OCI-LY1 (cell line): Measurements from ENCODE around the gene HS1BP3.

Experiments
- H2AFZ ChIP-seq: fragments of 200-600 bp; sonication (generic), shearing (Covaris generic); 2 replicates; pipeline ENCODE4 v1.6.0; 2014; ENCODE audit warnings: antibody characterized with exemption, mild to moderate bottlenecking, low read length
- H3F3A ChIP-seq: fragments of 200-600 bp; sonication (generic), shearing (Covaris generic); 2 replicates; pipeline ENCODE4 v1.6.0; 2014; ENCODE audit warnings: mild to moderate bottlenecking, antibody characterized with exemption, low read length, moderate library complexity; ENCODE audit not compliant: insufficient read depth
- H3K27ac ChIP-seq: fragments of 200-600 bp; sonication (generic); 2 replicates; pipeline ENCODE4 v1.5.1; 2014; ENCODE audit warnings: low read length, mixed run types, mild to moderate bottlenecking, low read depth; ENCODE audit not compliant: poor library complexity, severe bottlenecking
- H3K27me3 ChIP-seq: fragments of 200-600 bp; sonication (generic); 2 replicates; pipeline ENCODE4 v1.6.0; 2014; ENCODE audit warnings: antibody characterized with exemption, mild to moderate bottlenecking, low read length, moderate library complexity; ENCODE audit not compliant: insufficient read depth
- H3K36me3 ChIP-seq: fragments of 200-600 bp; sonication (generic); 2 replicates; pipeline ENCODE4 v1.6.1; 2014; ENCODE audit warnings: mild to moderate bottlenecking, antibody characterized with exemption, low read length, moderate library complexity, mixed read lengths; ENCODE audit not compliant: insufficient read depth
- H3K4me1 ChIP-seq: fragments of 200-600 bp; sonication (generic); 2 replicates; pipeline ENCODE4 v1.5.1; 2014; ENCODE audit warnings: mild to moderate bottlenecking, low read length, moderate library complexity; ENCODE audit not compliant: insufficient read depth, severe bottlenecking
- H3K4me2 ChIP-seq: fragments of 200-600 bp; sonication (generic), shearing (Covaris generic); 2 replicates; pipeline ENCODE4 v1.6.1; 2014; ENCODE audit warnings: low read length
- H3K4me3 ChIP-seq: fragments of 200-600 bp; sonication (generic); 2 replicates; pipeline ENCODE4 v1.5.1; 2014; ENCODE audit warnings: low read length, low read depth, mild to moderate bottlenecking, mixed read lengths; ENCODE audit not compliant: poor library complexity, severe bottlenecking
- H3K79me2 ChIP-seq: fragments of 200-600 bp; shearing (Covaris generic); 2 replicates; pipeline ENCODE4 v1.6.1; 2016; ENCODE audit warnings: mixed run types, low read length, mixed read lengths; ENCODE audit not compliant: insufficient read depth
- H3K9ac ChIP-seq: fragments of 200-600 bp; sonication (generic), shearing (Covaris generic); 2 replicates; pipeline ENCODE4 v1.6.1; 2014; ENCODE audit warnings: mild to moderate bottlenecking, low read length, mixed read lengths
- H3K9me2 ChIP-seq: fragments of 200-600 bp; sonication (generic), shearing (Covaris generic); 2 replicates; pipeline ENCODE4 v1.6.1; 2014; ENCODE audit warnings: low read depth, mild to moderate bottlenecking, low read length, mixed read lengths
- H3K9me3 ChIP-seq: fragments of 200-600 bp; shearing (Covaris generic); 2 replicates; pipeline ENCODE4 v1.6.1; 2014; ENCODE audit warnings: low read length, mixed read lengths
- H4K20me1 ChIP-seq: fragments of 200-600 bp; sonication (generic), shearing (Covaris generic); 2 replicates; pipeline ENCODE4 v1.6.0; 2016; ENCODE audit warnings: mild to moderate bottlenecking, low read length; ENCODE audit not compliant: insufficient read depth
- EZH2 ChIP-seq: fragments of 200-600 bp; sonication (generic), shearing (Covaris generic); IDR thresholded peaks from 2 replicates; pipeline ENCODE4 v1.8.0; 2017; ENCODE audit warnings: borderline replicate concordance, mixed run types, mild to moderate bottlenecking, antibody characterized with exemption, low read length, moderate library complexity, mixed read lengths
- TF ChIP-seq, protein P1 (sequence below): fragments of 200-600 bp; sonication (generic), shearing (Covaris generic); IDR thresholded peaks from 2 replicates; pipeline ENCODE4 v1.5.1; 2017; ENCODE audit warnings: mild to moderate bottlenecking, antibody characterized with exemption, low read length, moderate library complexity, mixed read lengths

HS1BP3 gene

GRCh38 chr2:20615068-20615465, 35.8 kb downstream of the HS1BP3 start:
- Histone ChIP-seq H3K79me2 (no peaks in the 10 kb centered on the region), H3K9ac (no peak overlapping the region), H3F3A (no peaks in the 10 kb centered on the region), H2AFZ (no peak overlapping the region), H3K36me3 (no peaks in the 10 kb centered on the region), H3K27ac (no peak overlapping the region), H3K4me3 (no peak overlapping the region), H3K9me2 (no peaks in the 10 kb centered on the region), H4K20me1 (no peaks in the 10 kb centered on the region), H3K9me3 (no peaks in the 10 kb centered on the region), H3K4me2 (no peak overlapping the region), H3K27me3 (peaks cover 6% of the 10 kb centered on the region; the same call in 1 of the 2 replicates), H3K4me1 (no peaks in the 10 kb centered on the region)
- TF ChIP-seq, protein P1, sequence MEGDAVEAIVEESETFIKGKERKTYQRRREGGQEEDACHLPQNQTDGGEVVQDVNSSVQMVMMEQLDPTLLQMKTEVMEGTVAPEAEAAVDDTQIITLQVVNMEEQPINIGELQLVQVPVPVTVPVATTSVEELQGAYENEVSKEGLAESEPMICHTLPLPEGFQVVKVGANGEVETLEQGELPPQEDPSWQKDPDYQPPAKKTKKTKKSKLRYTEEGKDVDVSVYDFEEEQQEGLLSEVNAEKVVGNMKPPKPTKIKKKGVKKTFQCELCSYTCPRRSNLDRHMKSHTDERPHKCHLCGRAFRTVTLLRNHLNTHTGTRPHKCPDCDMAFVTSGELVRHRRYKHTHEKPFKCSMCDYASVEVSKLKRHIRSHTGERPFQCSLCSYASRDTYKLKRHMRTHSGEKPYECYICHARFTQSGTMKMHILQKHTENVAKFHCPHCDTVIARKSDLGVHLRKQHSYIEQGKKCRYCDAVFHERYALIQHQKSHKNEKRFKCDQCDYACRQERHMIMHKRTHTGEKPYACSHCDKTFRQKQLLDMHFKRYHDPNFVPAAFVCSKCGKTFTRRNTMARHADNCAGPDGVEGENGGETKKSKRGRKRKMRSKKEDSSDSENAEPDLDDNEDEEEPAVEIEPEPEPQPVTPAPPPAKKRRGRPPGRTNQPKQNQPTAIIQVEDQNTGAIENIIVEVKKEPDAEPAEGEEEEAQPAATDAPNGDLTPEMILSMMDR: no peak
- TF ChIP-seq EZH2: no peak

DNA sequence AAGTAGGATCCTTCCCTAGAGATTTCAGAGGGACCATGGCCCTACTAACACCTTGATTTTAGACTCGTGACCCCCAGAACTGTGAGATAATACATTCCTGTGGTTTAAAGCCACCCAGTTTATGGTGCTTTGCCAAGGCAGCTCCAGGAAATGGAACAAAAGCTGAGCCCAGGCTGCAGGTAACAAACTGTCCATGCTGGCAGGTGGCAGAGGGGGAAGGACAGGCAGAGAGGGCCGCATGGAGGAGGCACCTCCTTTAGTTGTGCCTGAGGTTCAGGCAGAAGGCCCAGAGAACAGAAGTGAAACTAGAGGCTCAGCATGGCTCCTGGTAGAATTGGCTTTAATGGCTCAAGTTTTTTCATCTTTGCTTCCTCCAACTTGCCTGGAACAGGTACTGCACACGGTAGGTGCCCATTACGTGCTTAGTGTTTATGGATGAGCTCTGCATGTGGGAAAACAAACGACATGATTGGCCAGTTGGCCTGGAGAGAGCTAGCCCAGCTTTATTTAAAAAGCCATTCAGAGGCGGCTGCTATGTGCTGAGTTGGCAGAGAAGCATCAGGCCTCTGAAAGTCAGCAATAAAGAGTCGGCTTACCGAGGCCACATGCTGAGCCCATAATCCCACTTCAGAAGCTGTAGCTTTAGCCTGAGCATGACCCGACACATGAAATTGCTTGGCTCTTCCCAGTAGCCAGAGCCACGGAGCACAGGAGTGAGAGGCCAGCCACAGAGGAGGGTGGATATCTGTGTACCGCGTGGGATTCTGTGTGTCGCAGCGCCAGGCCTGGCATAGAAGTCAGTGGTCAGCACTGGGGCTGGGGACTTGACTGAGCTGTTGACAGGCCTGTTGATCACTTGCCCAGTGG, 36.5 kb downstream of the HS1BP3 start:
- Histone ChIP-seq H4K20me1 (no peaks in the 10 kb centered on the region), H3K9me2 (no peaks in the 10 kb centered on the region), H3K9me3 (no peaks in the 10 kb centered on the region), H3K27me3 (peaks cover 6% of the 10 kb centered on the region; the same call in 1 of the 2 replicates), H3K79me2 (no peaks in the 10 kb centered on the region), H3K4me1 (no peaks in the 10 kb centered on the region), H3K9ac (no peak overlapping the region), H3K36me3 (no peaks in the 10 kb centered on the region), H2AFZ (no peak overlapping the region), H3F3A (no peaks in the 10 kb centered on the region), H3K4me3 (no peak overlapping the region), H3K27ac (no peak overlapping the region), H3K4me2 (no peak overlapping the region)
- no peak for TF ChIP-seq EZH2
- TF ChIP-seq, protein P1: no peak

- Histone ChIP-seq H3K9me3 (no peaks in the 10 kb centered on the region), H4K20me1 (no peaks in the 10 kb centered on the region), H3K27me3 (peaks cover 6% of the 10 kb centered on the region; the same call in 1 of the 2 replicates), H3K79me2 (no peaks in the 10 kb centered on the region), H3K27ac (no peak overlapping the region), H3K4me2 (no peak overlapping the region), H3K4me3 (no peak overlapping the region), H3K9ac (no peak overlapping the region), H3K9me2 (no peaks in the 10 kb centered on the region), H3K4me1 (no peaks in the 10 kb centered on the region), H3F3A (no peaks in the 10 kb centered on the region), H3K36me3 (no peaks in the 10 kb centered on the region), H2AFZ (no peak overlapping the region)
- TF ChIP-seq, protein P1: no peak
- TF ChIP-seq EZH2: no peak
Measured at GRCh38 chr2:20612925-20613916, 37.7 kb downstream of the HS1BP3 start.
